ENCODE results near the gene PPM1M. TPM values are rescaled to one million over a fixed set of nuclear protein-coding genes. Genes with fewer than 3 reads are reported as not detected.

Gene PPM1M
- total and polyA plus RNA-seq, 2 donors from 2014 or later = 23.2 to 32.5 TPM

GRCh38 chr3:52236424-52236886 lies 9.1 kb upstream of the PPM1M start:
- no peak for TF ChIP-seq CTCF (IDR thresholded peaks at IDR 0.05; ENCODE audit: borderline replicate concordance, extremely low read depth, insufficient read depth)
- Histone ChIP-seq H3K9ac (ENCODE audit: low read length in 3 of 3) (no peak overlapping the region), H3K4me1 (ENCODE audit: control insufficient read depth in 2 of 3, insufficient read depth in 2 of 3, low read depth in 1 of 3, low read length in 3 of 3) (peaks cover 3 to 30% (median 13%) of the 10 kb centered on the region in 3 donors)

GRCh38 chr3:52237006-52237656 lies 8.4 kb upstream of the PPM1M start:
- TF ChIP-seq CTCF (IDR thresholded peaks at IDR 0.05; ENCODE audit: borderline replicate concordance, extremely low read depth, insufficient read depth) = no peak
- FAIRE-seq = no peak
- no peak overlapping the region for H3K4me3 ChIP-seq (ENCODE audit: low read length in 3 of 3)
- no peaks in the 10 kb centered on the region for H3K27me3 ChIP-seq (ENCODE audit: control insufficient read depth, insufficient read depth, low read length)
- H3K36me3 ChIP-seq (ENCODE audit: control insufficient read depth in 2 of 3, insufficient read depth in 3 of 3, low read length in 3 of 3) = no peaks in the 10 kb centered on the region
- peak overlapping the region in 1 of 3 donors; percentile 59 for H3K9ac ChIP-seq (ENCODE audit: low read length in 3 of 3)
- peak in 2 of 5 donors; percentile 7 to 45 for DNase-seq
- no peaks in the 10 kb centered on the region for H3K9me3 ChIP-seq (ENCODE audit: control insufficient read depth in 2 of 3, insufficient read depth in 1 of 3, low read length in 3 of 3)
- intact Hi-C loops (cut with DNase I) = no loop called here
- peak overlapping the region; percentile 86 to 87 for H3K27ac ChIP-seq (ENCODE audit: low read depth in 2 of 2, low read length in 2 of 2)
- peaks cover 3 to 30% (median 13%) of the 10 kb centered on the region in 3 donors for H3K4me1 ChIP-seq (ENCODE audit: control insufficient read depth in 2 of 3, insufficient read depth in 2 of 3, low read depth in 1 of 3, low read length in 3 of 3)

More at GRCh38 chr3:52236424-52236886, 9.1 kb upstream of the PPM1M start:
- DNase-seq (peak in 2 of 5 donors; percentile 3 to 42), FAIRE-seq (no peak)
- Histone ChIP-seq H3K27me3 (ENCODE audit: control insufficient read depth, insufficient read depth, low read length) (no peaks in the 10 kb centered on the region), H3K27ac (ENCODE audit: low read depth in 2 of 2, low read length in 2 of 2) (no peak overlapping the region), H3K4me3 (ENCODE audit: low read length in 3 of 3) (no peak overlapping the region), H3K9me3 (ENCODE audit: control insufficient read depth in 2 of 3, insufficient read depth in 1 of 3, low read length in 3 of 3) (no peaks in the 10 kb centered on the region), H3K36me3 (ENCODE audit: control insufficient read depth in 2 of 3, insufficient read depth in 3 of 3, low read length in 3 of 3) (no peaks in the 10 kb centered on the region)
- intact Hi-C loops (cut with DNase I) = no loop called here

- peak overlapping the region in 2 of 3 donors; percentile 93 to 97 for H3K4me3 ChIP-seq (ENCODE audit: low read length in 3 of 3)
- no peaks in the 10 kb centered on the region for H3K36me3 ChIP-seq (ENCODE audit: control insufficient read depth in 2 of 3, insufficient read depth in 3 of 3, low read length in 3 of 3)
- FAIRE-seq (no peak), DNase-seq (peak in 3 of 5 donors; percentile 26 to 91 (median 59))
- no peaks in the 10 kb centered on the region for H3K27me3 ChIP-seq (ENCODE audit: control insufficient read depth, insufficient read depth, low read length)
- peak overlapping the region; percentile 86 to 87 for H3K27ac ChIP-seq (ENCODE audit: low read depth in 2 of 2, low read length in 2 of 2)
- peaks cover 3 to 30% (median 13%) of the 10 kb centered on the region in 3 donors for H3K4me1 ChIP-seq (ENCODE audit: control insufficient read depth in 2 of 3, insufficient read depth in 2 of 3, low read depth in 1 of 3, low read length in 3 of 3)
- peak overlapping the region in 1 of 3 donors; percentile 73 for H3K9ac ChIP-seq (ENCODE audit: low read length in 3 of 3)
- H3K9me3 ChIP-seq (ENCODE audit: control insufficient read depth in 2 of 3, insufficient read depth in 1 of 3, low read length in 3 of 3) = no peaks in the 10 kb centered on the region
- intact Hi-C loops (cut with DNase I) = no loop called here
- no peak for TF ChIP-seq CTCF (IDR thresholded peaks at IDR 0.05; ENCODE audit: borderline replicate concordance, extremely low read depth, insufficient read depth)
These were observed 7.8 kb upstream of the PPM1M start for GRCh38 chr3:52237657-52238172.
